KMS-11 (cell line): Measurements from ENCODE around the gene RPTOR.

Experiments used
- H2AFZ ChIP-seq: fragments of 200-600 bp; sonication (generic); 2 replicates; pipeline ENCODE4 v1.6.1; 2016; ENCODE audit warnings: antibody characterized with exemption, mixed run types, low read depth
- H3K27ac ChIP-seq: fragments of 200-600 bp; sonication (generic); 2 replicates; pipeline ENCODE4 v1.6.1; 2016; ENCODE audit warnings: mild to moderate bottlenecking, mixed run types
- H3K27me3 ChIP-seq: fragments of 200-600 bp; sonication (generic); 2 replicates; pipeline ENCODE4 v1.6.1; 2017; ENCODE audit warnings: mild to moderate bottlenecking, low read depth, mixed run types, moderate library complexity; ENCODE audit not compliant: insufficient read depth
- H3K36me3 ChIP-seq: fragments of 200-600 bp; sonication (generic); 2 replicates; pipeline ENCODE4 v1.6.1; 2017; ENCODE audit warnings: mild to moderate bottlenecking, mixed run types; ENCODE audit not compliant: insufficient read depth
- H3K4me1 ChIP-seq: fragments of 200-600 bp; sonication (generic); 2 replicates; pipeline ENCODE4 v1.6.1; 2016; ENCODE audit warnings: mild to moderate bottlenecking, low read depth, mixed run types; ENCODE audit not compliant: poor library complexity, severe bottlenecking
- H3K4me2 ChIP-seq: fragments of 200-600 bp; sonication (generic); 2 replicates; pipeline ENCODE4 v1.7.0; 2016; ENCODE audit warnings: mild to moderate bottlenecking, mixed run types
- H3K4me3 ChIP-seq: fragments of 200-600 bp; sonication (generic); IDR thresholded peaks from 2 replicates; pipeline ENCODE4 v1.6.1; 2017; ENCODE audit warnings: low read depth, low read length, mixed read lengths; ENCODE audit not compliant: insufficient read depth
- H3K79me2 ChIP-seq: fragments of 200-600 bp; sonication (generic); 2 replicates; pipeline ENCODE4 v1.6.1; 2016; ENCODE audit warnings: low read depth, mixed run types; ENCODE audit not compliant: insufficient read depth
- H3K9ac ChIP-seq: fragments of 200-600 bp; sonication (generic); 2 replicates; pipeline ENCODE4 v1.6.1; 2016; ENCODE audit warnings: mild to moderate bottlenecking, mixed run types
- H4K20me1 ChIP-seq: fragments of 200-600 bp; sonication (generic); 2 replicates; pipeline ENCODE4 v1.6.1; 2016; ENCODE audit warnings: mild to moderate bottlenecking, mixed run types; ENCODE audit not compliant: insufficient read depth
- TF ChIP-seq, protein P1 (sequence below): fragments of 200-600 bp; sonication (generic); conservative IDR thresholded peaks from 2 replicates; pipeline ENCODE4 v1.6.1; 2017; ENCODE audit warnings: low read depth, mild to moderate bottlenecking, antibody characterized with exemption, low read length, moderate library complexity, mixed read lengths

The RPTOR gene

DNA sequence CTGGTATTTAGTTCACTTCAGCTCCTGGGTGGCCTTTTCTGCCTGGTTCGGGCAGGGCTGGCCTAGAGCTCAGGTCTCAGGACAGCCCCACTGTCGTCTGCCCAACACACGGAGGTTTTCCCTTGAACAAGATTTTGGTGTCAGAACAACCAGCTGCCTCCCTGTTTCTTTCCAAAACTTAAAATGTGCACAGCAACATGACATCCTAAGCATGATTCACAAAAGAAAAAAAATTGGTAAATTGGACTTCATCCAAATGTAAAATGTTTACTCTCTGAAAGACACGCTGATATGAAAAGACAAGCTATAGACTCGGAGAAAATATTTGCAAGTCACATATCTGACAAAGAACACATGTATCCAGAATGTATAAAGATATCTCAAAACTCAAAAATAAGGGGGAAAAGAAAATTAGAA lies 249.2 kb downstream of the RPTOR start:
- Histone ChIP-seq H3K27ac (no peak overlapping the region), H3K4me2 (no peak overlapping the region), H3K9ac (no peak overlapping the region), H3K36me3 (no peaks in the 10 kb centered on the region), H3K4me1 (no peaks in the 10 kb centered on the region), H3K79me2 (no peaks in the 10 kb centered on the region), H3K4me3 (no peak overlapping the region), H2AFZ (no peak overlapping the region), H4K20me1 (no peaks in the 10 kb centered on the region), H3K27me3 (no peaks in the 10 kb centered on the region)
- TF ChIP-seq, protein P1, sequence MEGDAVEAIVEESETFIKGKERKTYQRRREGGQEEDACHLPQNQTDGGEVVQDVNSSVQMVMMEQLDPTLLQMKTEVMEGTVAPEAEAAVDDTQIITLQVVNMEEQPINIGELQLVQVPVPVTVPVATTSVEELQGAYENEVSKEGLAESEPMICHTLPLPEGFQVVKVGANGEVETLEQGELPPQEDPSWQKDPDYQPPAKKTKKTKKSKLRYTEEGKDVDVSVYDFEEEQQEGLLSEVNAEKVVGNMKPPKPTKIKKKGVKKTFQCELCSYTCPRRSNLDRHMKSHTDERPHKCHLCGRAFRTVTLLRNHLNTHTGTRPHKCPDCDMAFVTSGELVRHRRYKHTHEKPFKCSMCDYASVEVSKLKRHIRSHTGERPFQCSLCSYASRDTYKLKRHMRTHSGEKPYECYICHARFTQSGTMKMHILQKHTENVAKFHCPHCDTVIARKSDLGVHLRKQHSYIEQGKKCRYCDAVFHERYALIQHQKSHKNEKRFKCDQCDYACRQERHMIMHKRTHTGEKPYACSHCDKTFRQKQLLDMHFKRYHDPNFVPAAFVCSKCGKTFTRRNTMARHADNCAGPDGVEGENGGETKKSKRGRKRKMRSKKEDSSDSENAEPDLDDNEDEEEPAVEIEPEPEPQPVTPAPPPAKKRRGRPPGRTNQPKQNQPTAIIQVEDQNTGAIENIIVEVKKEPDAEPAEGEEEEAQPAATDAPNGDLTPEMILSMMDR = no peak

DNA sequence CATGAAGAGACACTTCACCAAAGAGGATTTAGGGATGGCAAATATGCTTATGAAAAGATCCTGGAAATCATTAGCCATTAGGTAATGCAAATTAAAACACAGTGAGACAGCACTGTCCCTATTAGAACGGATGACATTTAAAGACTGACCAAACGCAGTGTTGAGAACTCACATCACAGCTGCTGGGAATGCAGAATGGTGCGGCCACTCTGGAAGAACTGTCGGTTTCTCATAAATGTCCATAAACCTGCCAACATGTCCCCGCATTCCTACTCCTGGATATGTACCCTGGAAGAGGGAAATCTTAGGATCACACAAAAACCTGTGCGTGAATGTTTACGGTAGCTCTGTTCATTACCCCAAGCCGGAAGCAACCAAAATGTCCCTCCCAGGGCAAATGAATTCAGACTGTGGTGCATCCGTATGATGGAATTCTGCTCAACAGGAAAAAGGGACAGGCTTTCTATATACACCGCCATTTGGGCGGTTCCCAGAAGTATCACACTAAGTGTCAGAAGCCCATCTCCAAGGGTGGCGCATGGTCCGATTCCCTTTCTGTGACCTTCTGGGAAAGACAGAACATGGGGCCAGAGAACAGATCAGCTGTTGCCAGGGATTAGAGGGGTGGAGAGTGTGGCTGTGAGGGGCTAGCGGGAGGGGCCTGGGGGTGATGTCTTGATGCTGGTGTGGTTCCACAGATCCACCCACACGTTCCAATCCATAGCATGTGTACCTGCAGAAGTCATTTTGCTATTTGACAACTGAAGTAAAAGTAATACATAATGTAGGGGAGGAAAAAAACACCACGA lies 249.8 kb downstream of the RPTOR start:
- TF ChIP-seq, protein P1 = no peak
- H3K4me3 ChIP-seq = no peak overlapping the region
- H3K27me3 ChIP-seq = no peaks in the 10 kb centered on the region
- H4K20me1 ChIP-seq = no peaks in the 10 kb centered on the region
- H3K27ac ChIP-seq = no peak overlapping the region
- no peak overlapping the region for H2AFZ ChIP-seq
- H3K9ac ChIP-seq = no peak overlapping the region
- H3K4me1 ChIP-seq = no peaks in the 10 kb centered on the region
- H3K79me2 ChIP-seq = no peaks in the 10 kb centered on the region
- H3K36me3 ChIP-seq = no peaks in the 10 kb centered on the region
- no peak overlapping the region for H3K4me2 ChIP-seq

DNA sequence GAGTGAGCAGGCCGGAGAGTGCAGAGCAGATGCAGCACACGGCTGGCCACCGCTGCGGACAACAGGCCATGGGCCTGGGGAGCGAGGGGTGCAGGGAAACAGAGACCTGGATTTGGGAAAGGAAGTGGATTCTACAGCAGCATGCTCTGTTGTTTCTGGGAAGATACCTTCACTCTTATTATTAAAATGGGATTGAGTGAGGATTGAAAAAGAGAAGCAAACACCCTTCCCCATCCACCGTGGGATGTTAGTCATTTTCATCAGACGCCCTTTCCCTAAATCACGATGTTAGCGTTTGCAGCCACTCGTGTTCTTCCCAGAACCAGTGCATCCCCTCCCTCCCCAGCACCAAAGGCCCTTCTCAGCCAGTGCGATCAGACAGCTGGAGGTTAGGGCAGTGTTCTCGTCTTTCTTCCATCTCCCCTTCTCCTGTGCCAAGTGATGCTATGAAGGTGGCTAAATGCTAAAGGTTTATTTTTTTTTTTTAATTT lies 250.5 kb downstream of the RPTOR start:
- no peak overlapping the region for H3K27ac ChIP-seq
- no peak overlapping the region for H2AFZ ChIP-seq
- no peaks in the 10 kb centered on the region for H3K79me2 ChIP-seq

DNA sequence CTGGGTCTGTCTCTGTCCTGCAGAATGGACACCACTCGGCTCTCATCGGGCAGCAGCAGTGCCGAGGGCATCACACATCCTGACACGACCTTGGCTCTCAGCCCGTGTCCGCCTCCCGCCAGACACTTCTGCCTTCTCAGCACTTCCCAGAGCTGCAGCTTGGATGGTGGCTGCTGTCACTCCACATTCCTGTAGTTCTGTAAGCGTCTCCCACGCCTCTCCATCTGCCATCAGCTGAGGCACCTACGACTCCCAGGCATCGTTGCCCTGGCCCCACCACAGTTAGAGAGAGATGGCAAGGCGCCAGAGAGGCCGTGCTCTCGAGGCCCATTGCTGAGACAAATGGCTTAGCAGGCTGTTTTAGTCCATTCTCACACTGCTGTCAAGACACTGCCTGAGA lies 251.1 kb downstream of the RPTOR start:
- Histone ChIP-seq H3K9ac (no peak overlapping the region), H3K4me3 (no peak overlapping the region), H3K36me3 (no peaks in the 10 kb centered on the region), H2AFZ (no peak overlapping the region), H3K79me2 (no peaks in the 10 kb centered on the region), H4K20me1 (no peaks in the 10 kb centered on the region), H3K27ac (no peak overlapping the region), H3K27me3 (no peaks in the 10 kb centered on the region), H3K4me1 (no peaks in the 10 kb centered on the region), H3K4me2 (no peak overlapping the region)
- TF ChIP-seq, protein P1 = no peak

More for the DNA sequence above, 250.5 kb downstream of the RPTOR start:
- H3K4me2 ChIP-seq = no peak overlapping the region
- H3K4me3 ChIP-seq = no peak overlapping the region
- H3K27me3 ChIP-seq = no peaks in the 10 kb centered on the region
- TF ChIP-seq, protein P1 = no peak
- H4K20me1 ChIP-seq = no peaks in the 10 kb centered on the region
- H3K9ac ChIP-seq = no peak overlapping the region
- H3K4me1 ChIP-seq = no peaks in the 10 kb centered on the region
- H3K36me3 ChIP-seq = no peaks in the 10 kb centered on the region
